B cell (primary cell): ENCODE results near the gene SYNE1.

Source experiments
- CTCF ChIP-seq: fragments of 200-600 bp; IDR thresholded peaks from one replicate; pipeline ENCODE4 v1.8.0; 2022; ENCODE audit warnings: antibody characterized with exemption, mild to moderate bottlenecking
- EZH2 ChIP-seq: IDR thresholded peaks from 2 replicates; pipeline ENCODE4 v1.6.1; 2012; ENCODE audit warnings: borderline replicate concordance, low read depth, mild to moderate bottlenecking, moderate library complexity, low read length; ENCODE audit not compliant: insufficient read depth, poor library complexity, severe bottlenecking

DNA sequence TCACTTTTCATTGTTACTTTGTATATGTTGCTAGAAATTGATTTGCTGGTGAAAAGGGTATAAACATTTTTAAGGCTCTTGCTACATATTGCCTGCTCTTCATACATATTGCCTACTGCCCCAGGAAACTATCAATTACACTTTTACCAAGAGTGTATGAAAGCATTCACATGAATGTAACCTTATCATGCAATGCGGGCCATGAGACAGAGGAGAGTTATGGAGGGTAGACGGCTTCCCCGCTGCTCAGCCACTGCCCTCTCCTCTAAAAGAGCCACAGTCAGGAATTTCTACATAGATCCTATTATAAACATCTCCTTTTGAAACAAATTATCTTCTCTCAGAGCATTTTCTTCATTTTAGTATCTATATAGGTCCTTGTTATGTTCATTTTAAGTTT, 565.3 kb downstream of the SYNE1 start:
- TF ChIP-seq CTCF: no peak
- no peak for TF ChIP-seq EZH2
